Neural progenitor cell (in vitro differentiated cells): Measurements from ENCODE around the gene AHRR. TPM values are rescaled to one million over a fixed set of nuclear protein-coding genes. Genes with fewer than 3 reads are reported as not detected.

Experiments used
- DNase-seq: peaks from one replicate; pipeline ENCODE4 v3.0.0-alpha.2; 2016; ENCODE audit warnings: low spot score
- H2AFZ ChIP-seq: fragments of 200-600 bp; sonication (generic); replicated peaks from 2 replicates; pipeline ENCODE4 v1.6.1; 2016; ENCODE audit warnings: antibody characterized with exemption
- H3F3A ChIP-seq: fragments of 200-600 bp; sonication (generic); 2 replicates; pipeline ENCODE4 v1.6.1; 2016; ENCODE audit warnings: antibody characterized with exemption, low read depth
- H3K27ac ChIP-seq: fragments of 200-600 bp; sonication (generic); 2 replicates; pipeline ENCODE4 v1.5.1; 2016; ENCODE audit warnings: mild to moderate bottlenecking
- H3K27me3 ChIP-seq: fragments of 200-600 bp; sonication (generic); 2 replicates; pipeline ENCODE4 v1.6.1; 2016; ENCODE audit warnings: mild to moderate bottlenecking, moderate library complexity
- H3K36me3 ChIP-seq: fragments of 200-600 bp; sonication (generic); 2 replicates; pipeline ENCODE4 v1.5.1; 2016
- H3K4me1 ChIP-seq: fragments of 200-600 bp; sonication (generic); 2 replicates; pipeline ENCODE4 v1.6.1; 2016; ENCODE audit warnings: mixed run types
- H3K4me2 ChIP-seq: fragments of 200-600 bp; sonication (generic); 2 replicates; pipeline ENCODE4 v1.6.1; 2016
- H3K4me3 ChIP-seq: fragments of 200-600 bp; sonication (generic); 2 replicates; pipeline ENCODE4 v1.5.1; 2016
- H3K79me2 ChIP-seq: fragments of 200-600 bp; sonication (generic); 2 replicates; pipeline ENCODE4 v1.6.1; 2016; ENCODE audit warnings: low read depth
- H3K9ac ChIP-seq: fragments of 200-600 bp; sonication (generic); 2 replicates; pipeline ENCODE4 v1.6.1; 2016
- H3K9me3 ChIP-seq: fragments of 200-600 bp; sonication (generic); 2 replicates; pipeline ENCODE4 v1.5.1; 2016; ENCODE audit warnings: low read depth
- H4K20me1 ChIP-seq: fragments of 200-600 bp; sonication (generic); 2 replicates; pipeline ENCODE4 v1.6.1; 2016; ENCODE audit warnings: low read depth
- H3K27ac Mint-ChIP-seq: 3 replicates; pipeline ENCODE4 v1.8.0; 2021; ENCODE audit warnings: mixed read lengths
- H3K27me3 Mint-ChIP-seq: 2 replicates; pipeline ENCODE4 v1.8.0; 2022; ENCODE audit warnings: low read depth, mild to moderate bottlenecking, inconsistent platforms, moderate library complexity, mixed read lengths; ENCODE audit not compliant: insufficient read depth
- H3K36me3 Mint-ChIP-seq: 3 replicates; pipeline ENCODE4 v1.8.0; 2021; ENCODE audit warnings: mixed read lengths
- H3K4me1 Mint-ChIP-seq: 3 replicates; pipeline ENCODE4 v1.8.0; 2021; ENCODE audit warnings: mixed read lengths
- H3K4me3 Mint-ChIP-seq: 3 replicates; pipeline ENCODE4 v1.8.0; 2021; ENCODE audit warnings: mild to moderate bottlenecking, moderate library complexity, mixed read lengths
- H3K9me3 Mint-ChIP-seq: 3 replicates; pipeline ENCODE4 v1.8.0; 2020; ENCODE audit warnings: mixed read lengths
- CTCF ChIP-seq: fragments of 200-600 bp; sonication (generic); IDR thresholded peaks from 2 replicates; pipeline ENCODE4 v1.5.1; 2017; ENCODE audit warnings: antibody characterized with exemption, mild to moderate bottlenecking
- EZH2 ChIP-seq: fragments of 200-600 bp; sonication (generic); IDR thresholded peaks from 2 replicates; pipeline ENCODE4 v1.6.1; 2017; ENCODE audit warnings: antibody characterized with exemption, mild to moderate bottlenecking, moderate library complexity
- EZH2phosphoT487 ChIP-seq: fragments of 200-600 bp; sonication (generic); IDR thresholded peaks from 2 replicates; pipeline ENCODE4 v1.6.1; 2017; ENCODE audit warnings: antibody characterized with exemption
- total RNA-seq: library from RNA; depleted of rRNA; stranded (reverse); fragments of >200 nt; gene quantifications from 2 replicates; pipeline ENCODE4 v1.2.3, GENCODE V29; 2015; ENCODE audit warnings: low replicate concordance

AHRR gene
- total RNA-seq, 1 donor from 2014 or later: 0.34 TPM

GRCh38 chr5:482021-482420 lies 160.5 kb downstream of the AHRR start:
- Histone ChIP-seq H2AFZ (no peak overlapping the region), H3K4me1 (no peaks in the 10 kb centered on the region), H3K27ac (no peak overlapping the region), H3K4me3 (no peak overlapping the region), H3F3A (no peaks in the 10 kb centered on the region), H3K36me3 (no peaks in the 10 kb centered on the region), H3K9ac (no peak overlapping the region), H3K4me2 (no peak overlapping the region), H3K9me3 (no peaks in the 10 kb centered on the region), H3K27me3 (peaks cover 19% of the 10 kb centered on the region), H3K79me2 (no peaks in the 10 kb centered on the region), H4K20me1 (no peaks in the 10 kb centered on the region)
- Mint-ChIP-seq H3K4me3 (no peak overlapping the region), H3K9me3 (no peaks in the 10 kb centered on the region), H3K4me1 (no peaks in the 10 kb centered on the region), H3K36me3 (no peaks in the 10 kb centered on the region), H3K27me3 (peaks cover 6% of the 10 kb centered on the region), H3K27ac (no peak overlapping the region)
- TF ChIP-seq CTCF: no peak
- TF ChIP-seq EZH2phosphoT487: no peak
- no peak for TF ChIP-seq EZH2
- DNase-seq: no peak

- no peak overlapping the region for H3K27ac Mint-ChIP-seq
- H3K36me3 Mint-ChIP-seq: no peaks in the 10 kb centered on the region
- no peak overlapping the region for H3K4me2 ChIP-seq
- H3K9me3 Mint-ChIP-seq: no peaks in the 10 kb centered on the region
- H3K9ac ChIP-seq: no peak overlapping the region
- H3K36me3 ChIP-seq: no peaks in the 10 kb centered on the region
- no peaks in the 10 kb centered on the region for H3F3A ChIP-seq
- peaks cover 14% of the 10 kb centered on the region for H3K27me3 ChIP-seq
- H2AFZ ChIP-seq: no peak overlapping the region
- H3K79me2 ChIP-seq: no peaks in the 10 kb centered on the region
- TF ChIP-seq EZH2phosphoT487: no peak
- no peak for TF ChIP-seq EZH2
- TF ChIP-seq CTCF: no peak
- no peaks in the 10 kb centered on the region for H3K4me1 ChIP-seq
- no peaks in the 10 kb centered on the region for H3K9me3 ChIP-seq
- H3K27me3 Mint-ChIP-seq: peaks cover 4% of the 10 kb centered on the region
- no peaks in the 10 kb centered on the region for H3K4me1 Mint-ChIP-seq
- no peak overlapping the region for H3K27ac ChIP-seq
- H3K4me3 Mint-ChIP-seq: no peak overlapping the region
- no peak for DNase-seq
- no peak overlapping the region for H3K4me3 ChIP-seq
- no peaks in the 10 kb centered on the region for H4K20me1 ChIP-seq
Measured at GRCh38 chr5:482506-482905, 161.0 kb downstream of the AHRR start.

- Histone ChIP-seq H3K9me3 (no peaks in the 10 kb centered on the region), H4K20me1 (no peaks in the 10 kb centered on the region), H2AFZ (no peak overlapping the region), H3K36me3 (no peaks in the 10 kb centered on the region), H3K79me2 (no peaks in the 10 kb centered on the region), H3K4me1 (no peaks in the 10 kb centered on the region), H3K9ac (no peak overlapping the region), H3K4me2 (no peak overlapping the region), H3K4me3 (no peak overlapping the region), H3F3A (no peaks in the 10 kb centered on the region), H3K27ac (no peak overlapping the region), H3K27me3 (peaks cover 9% of the 10 kb centered on the region)
- H3K36me3 Mint-ChIP-seq: no peaks in the 10 kb centered on the region
- no peak overlapping the region for H3K4me3 Mint-ChIP-seq
- H3K27ac Mint-ChIP-seq: no peak overlapping the region
- no peak for DNase-seq
- no peak for TF ChIP-seq EZH2
- no peak for TF ChIP-seq CTCF
- TF ChIP-seq EZH2phosphoT487: no peak
- H3K9me3 Mint-ChIP-seq: no peaks in the 10 kb centered on the region
- no peaks in the 10 kb centered on the region for H3K4me1 Mint-ChIP-seq
- H3K27me3 Mint-ChIP-seq: peaks cover 5% of the 10 kb centered on the region
Measured at GRCh38 chr5:483011-483410, 161.5 kb downstream of the AHRR start.
